ENCODE measurements around the gene ZRANB1. TPM values are rescaled to one million over a fixed set of nuclear protein-coding genes. Genes with fewer than 3 reads are reported as not detected.

ZRANB1 gene
- total RNA-seq, 4 donors from 2014 or later, result 25.9 to 34.2 (median 34.1) TPM

DNA sequence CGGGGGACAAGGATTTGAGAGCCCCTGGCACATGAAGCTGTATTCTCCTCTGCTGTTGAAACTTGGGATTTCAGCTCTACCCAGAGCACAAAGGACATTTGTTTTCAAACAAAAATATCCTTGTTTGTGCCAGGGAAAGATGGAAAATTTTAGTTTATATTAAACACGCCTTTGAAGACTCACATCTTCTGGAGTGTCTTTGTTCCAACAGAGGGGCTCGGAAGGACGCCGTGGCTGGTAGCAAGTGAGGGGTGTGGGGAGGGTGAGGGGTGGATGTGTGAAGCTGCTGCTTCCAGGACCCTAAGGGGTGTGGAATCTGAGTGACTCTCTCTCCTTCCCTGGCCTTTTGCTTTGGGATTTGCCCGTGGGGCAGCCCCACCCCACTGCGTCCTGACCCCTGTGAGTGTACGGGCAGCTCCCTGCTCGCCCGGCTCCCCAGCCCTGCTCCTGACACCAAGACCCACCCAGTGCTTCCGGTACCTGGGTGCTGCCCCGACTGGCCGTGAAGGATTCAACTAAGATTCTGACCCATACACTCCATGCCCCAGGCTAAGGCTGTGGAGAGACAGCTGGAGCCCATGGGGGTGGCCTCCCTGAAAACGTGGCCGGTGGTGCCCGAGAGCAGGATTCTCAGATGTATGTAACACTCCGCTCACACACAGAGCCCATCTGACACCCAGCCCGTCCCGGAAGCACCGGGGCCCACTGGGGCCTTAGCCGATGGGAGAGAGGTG lies 59.6 kb downstream of the ZRANB1 start:
- TF ChIP-seq, protein P1, sequence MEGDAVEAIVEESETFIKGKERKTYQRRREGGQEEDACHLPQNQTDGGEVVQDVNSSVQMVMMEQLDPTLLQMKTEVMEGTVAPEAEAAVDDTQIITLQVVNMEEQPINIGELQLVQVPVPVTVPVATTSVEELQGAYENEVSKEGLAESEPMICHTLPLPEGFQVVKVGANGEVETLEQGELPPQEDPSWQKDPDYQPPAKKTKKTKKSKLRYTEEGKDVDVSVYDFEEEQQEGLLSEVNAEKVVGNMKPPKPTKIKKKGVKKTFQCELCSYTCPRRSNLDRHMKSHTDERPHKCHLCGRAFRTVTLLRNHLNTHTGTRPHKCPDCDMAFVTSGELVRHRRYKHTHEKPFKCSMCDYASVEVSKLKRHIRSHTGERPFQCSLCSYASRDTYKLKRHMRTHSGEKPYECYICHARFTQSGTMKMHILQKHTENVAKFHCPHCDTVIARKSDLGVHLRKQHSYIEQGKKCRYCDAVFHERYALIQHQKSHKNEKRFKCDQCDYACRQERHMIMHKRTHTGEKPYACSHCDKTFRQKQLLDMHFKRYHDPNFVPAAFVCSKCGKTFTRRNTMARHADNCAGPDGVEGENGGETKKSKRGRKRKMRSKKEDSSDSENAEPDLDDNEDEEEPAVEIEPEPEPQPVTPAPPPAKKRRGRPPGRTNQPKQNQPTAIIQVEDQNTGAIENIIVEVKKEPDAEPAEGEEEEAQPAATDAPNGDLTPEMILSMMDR (IDR thresholded peaks at IDR 0.05), result no peak
- ATAC-seq (ENCODE audit: low FRiP score), result no peak
- peak; percentile 18 for DNase-seq (ENCODE audit: low spot score)

DNA sequence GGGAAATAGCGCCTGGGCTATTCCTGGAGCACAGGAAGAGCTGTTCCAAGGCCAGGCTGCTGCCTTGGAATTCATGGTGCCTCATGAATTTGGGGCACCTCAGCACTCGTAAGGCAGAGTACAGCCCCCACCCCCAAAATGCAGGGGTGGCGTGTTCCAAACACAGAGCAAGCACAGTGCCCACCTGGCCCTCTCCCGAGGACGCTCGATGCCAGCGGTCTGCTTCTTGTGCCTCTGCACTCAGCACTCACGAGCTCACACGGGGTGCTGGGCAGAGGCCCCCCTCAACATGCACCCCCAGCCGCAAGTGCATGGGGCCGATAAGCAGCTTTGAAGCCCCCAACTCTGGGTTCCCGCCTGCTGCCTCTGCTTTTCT lies 60.1 kb downstream of the ZRANB1 start:
- DNase-seq (ENCODE audit: low spot score) (peak; percentile 13), ATAC-seq (ENCODE audit: low FRiP score) (no peak)
- TF ChIP-seq, protein P1 (IDR thresholded peaks at IDR 0.05), result no peak

DNA sequence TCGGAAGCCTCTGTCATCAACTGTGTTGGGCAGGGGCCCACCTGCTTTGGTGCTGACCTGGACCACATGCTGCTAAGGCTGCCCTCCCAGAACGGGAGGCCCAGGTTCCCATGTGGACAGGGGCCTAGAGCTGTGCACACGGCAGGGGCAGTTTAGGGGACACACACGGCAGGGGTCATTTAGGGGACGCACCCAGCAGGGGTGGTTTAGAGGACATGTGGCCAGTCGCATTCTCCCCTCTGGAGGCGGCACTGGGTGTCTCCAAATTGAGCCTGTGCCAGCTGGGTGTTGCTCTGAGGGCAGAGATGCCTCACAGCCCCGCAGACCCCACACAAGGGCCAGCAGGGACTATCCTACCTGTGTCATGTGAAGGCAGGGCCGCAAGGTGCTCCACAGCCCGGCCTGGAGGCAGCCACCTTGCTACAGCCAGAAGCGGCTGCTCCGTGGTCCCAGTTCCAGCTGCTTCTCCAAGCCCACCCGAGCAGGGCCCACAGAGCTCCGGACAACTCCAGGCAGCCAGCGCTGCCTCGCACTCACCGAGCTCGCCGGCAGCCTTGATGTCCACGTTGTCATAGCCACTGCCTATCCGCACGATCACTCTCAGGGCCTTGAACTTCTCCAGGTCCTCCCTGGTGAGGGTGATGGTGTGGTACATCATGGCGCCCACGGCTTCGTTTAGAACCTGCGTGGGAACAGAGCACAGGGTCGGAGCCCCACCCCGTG lies 60.7 kb downstream of the ZRANB1 start:
- TF ChIP-seq, protein P1 (IDR thresholded peaks at IDR 0.05), result no peak
- ATAC-seq (ENCODE audit: low FRiP score), result no peak
- peak; percentile 16 for DNase-seq (ENCODE audit: low spot score)

DNA sequence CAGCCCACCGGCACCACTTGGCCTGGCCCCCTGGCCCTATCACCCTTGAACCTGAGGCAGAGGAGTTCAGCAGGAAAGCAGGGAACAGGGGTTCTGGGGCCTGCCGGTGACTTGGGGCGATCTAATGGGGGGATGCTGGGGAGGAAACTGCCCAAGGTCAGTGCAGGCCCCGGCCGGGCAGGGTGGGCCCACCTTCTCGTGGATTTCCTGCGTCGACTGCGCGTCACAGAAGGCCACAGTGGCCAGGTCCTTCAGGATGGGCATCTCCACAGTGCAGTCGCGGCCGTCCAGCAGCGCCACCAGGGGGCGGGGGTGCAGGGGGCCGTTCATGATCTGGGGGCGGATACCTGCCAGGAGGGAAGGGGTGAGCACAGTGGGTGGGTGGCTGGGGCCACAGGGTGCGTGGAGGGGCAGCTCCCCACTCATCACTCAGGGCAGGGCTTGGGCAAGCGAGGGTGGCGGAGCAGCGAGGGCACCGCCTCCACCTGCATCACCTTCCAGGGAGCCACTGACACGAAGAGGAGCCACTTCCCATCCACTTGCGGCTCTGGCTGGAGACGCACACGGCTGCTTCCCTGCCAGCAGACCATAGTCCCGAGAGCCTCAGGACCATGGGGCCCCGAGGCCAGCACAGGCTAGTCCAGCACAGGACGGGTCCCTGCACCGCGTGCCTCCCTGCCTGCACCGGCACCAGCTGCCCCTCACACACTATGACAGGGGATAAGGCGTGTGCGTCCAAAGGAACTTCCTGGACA lies 61.4 kb downstream of the ZRANB1 start:
- TF ChIP-seq, protein P1 (IDR thresholded peaks at IDR 0.05), result no peak
- no peak for ATAC-seq (ENCODE audit: low FRiP score)
- DNase-seq (ENCODE audit: low spot score), result peak; percentile 8

DNA sequence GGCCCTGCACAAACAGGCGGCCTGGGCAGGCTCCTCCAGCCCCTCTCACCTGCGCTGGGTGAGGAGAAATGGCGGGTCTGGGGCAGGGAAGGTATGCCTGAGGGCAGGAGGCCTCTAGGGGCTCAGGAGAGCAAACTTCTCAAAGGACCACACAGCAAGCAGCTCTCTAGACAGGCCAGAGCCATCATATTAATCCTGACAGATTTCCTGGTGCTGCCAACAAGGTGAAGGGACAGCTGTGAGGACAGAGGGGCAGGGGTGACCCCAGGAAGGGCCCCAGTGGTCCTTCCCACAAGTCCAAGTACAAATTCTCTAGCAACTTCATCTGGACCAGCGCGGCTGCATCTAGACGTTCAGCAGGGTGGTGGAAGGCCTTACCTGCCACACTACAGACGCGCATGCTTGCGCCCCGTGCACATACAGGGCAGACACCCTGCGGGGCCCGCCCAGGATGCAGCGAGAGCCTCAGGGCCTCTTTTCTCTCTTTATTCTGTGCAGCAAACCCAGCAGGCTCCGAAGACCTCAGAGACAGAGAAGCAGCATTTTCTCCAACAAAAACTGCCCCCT lies 62.1 kb downstream of the ZRANB1 start:
- TF ChIP-seq, protein P1 (IDR thresholded peaks at IDR 0.05), result no peak
- ATAC-seq (ENCODE audit: low FRiP score) (no peak), DNase-seq (ENCODE audit: low spot score) (peak; percentile 8)

DNA sequence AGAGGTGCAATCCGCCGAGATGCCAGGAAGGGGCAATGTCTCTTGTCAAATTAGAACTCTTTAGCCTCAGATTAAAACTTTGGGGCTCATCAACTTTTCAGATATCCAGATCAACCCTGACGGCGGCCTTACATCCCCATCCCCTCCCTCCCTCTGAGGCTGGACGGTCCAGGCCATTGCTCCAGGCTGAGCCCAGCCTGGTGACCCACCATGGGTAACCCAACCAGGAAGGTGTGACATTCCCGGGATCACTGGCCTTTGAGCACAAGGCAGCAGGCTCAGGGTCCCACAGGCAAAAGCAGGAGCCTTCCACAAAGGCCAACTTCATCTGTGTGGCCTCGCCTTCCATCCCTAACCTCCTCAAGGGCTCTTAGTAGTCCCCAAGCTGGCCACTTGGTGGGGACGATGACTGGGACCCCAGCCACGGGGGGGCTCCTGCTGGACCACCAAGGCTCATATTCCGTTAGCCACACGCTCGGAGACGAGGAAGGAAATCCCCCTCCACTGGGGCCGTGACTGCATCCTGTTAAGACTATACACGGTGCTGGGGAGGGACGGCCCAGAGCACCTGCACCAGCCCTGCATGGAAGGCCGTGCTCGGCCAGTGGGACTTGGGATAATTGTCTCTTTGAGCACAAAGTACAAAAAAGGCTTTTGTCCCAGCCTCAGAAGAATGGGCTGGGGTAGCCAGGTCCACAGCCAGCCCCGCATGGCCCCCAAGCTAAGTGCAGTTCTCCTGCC lies 62.8 kb downstream of the ZRANB1 start:
- peak; percentile 14 for DNase-seq (ENCODE audit: low spot score)
- no peak for ATAC-seq (ENCODE audit: low FRiP score)
- TF ChIP-seq, protein P1 (IDR thresholded peaks at IDR 0.05), result no peak
